Testis (tissue), 3 donors: ENCODE data around the gene MRPL38. TPM values are rescaled to one million over a fixed set of nuclear protein-coding genes. Genes with fewer than 3 reads are reported as not detected.
"Not testable (repeated sequence)": the region's sequence is repeated elsewhere in the genome, so short reads cannot be mapped to it uniquely, and the experiment has no call there.

Experiments
- DNase-seq: peaks from one replicate; pipeline ENCODE4 v3.0.0-alpha.2; 2019
- H3K27ac ChIP-seq, 2 donors: fragments of 200-600 bp; sonication (generic); one replicate each; pipeline ENCODE4 v1.5.1; 2019
- H3K27me3 ChIP-seq: fragments of 200-600 bp; sonication (generic); one replicate; pipeline ENCODE4 v1.5.1; 2019
- H3K36me3 ChIP-seq: fragments of 200-600 bp; sonication (generic); one replicate; pipeline ENCODE4 v1.5.1; 2017; ENCODE audit warnings: low read depth; ENCODE audit errors: missing control alignments
- H3K4me1 ChIP-seq: fragments of 200-600 bp; sonication (generic); one replicate; pipeline ENCODE4 v1.5.1; 2019
- H3K4me3 ChIP-seq, 2 donors: fragments of 200-600 bp; sonication (generic); one replicate each; pipeline ENCODE4 v1.5.1; 2017 to 2019
- H3K9me3 ChIP-seq: fragments of 200-600 bp; sonication (generic); one replicate; pipeline ENCODE4 v1.5.1; 2017
- POLR2A ChIP-seq: fragments of 450-650 bp; IDR thresholded peaks from one replicate; pipeline ENCODE4 v1.6.1; 2017; ENCODE audit warnings: antibody characterized with exemption, mild to moderate bottlenecking, moderate library complexity
- WGBS, 2 donors: methylation state at CpG; one replicate each; pipeline ENCODE4 v1.1.5; 2018; 5-methylcytosine and 5-hydroxymethylcytosine counted together
- intact Hi-C: fragments of 100-400 bp; cut with DNase I; formaldehyde crosslinking; loops from one replicate; pipeline ENCODE4 v1.15.1; 2023; ENCODE audit warnings: low total_unique reads
- polyA plus RNA-seq: library from polyadenylated mRNA; stranded (reverse); fragments of 350-450 nt; fragmentation: Illumina TruSeq; extraction: RNeasy Lipid Tissue Mini Kit (QIAGEN cat#74804); gene quantifications from one replicate; pipeline ENCODE4 v1.2.3, GENCODE V29; 2014; ENCODE audit warnings: low read depth, low replicate concordance; ENCODE audit not compliant: insufficient read depth
- total RNA-seq, 2 donors: library from RNA; depleted of rRNA; stranded (reverse); fragments of >200 nt; gene quantifications; one replicate each; pipeline ENCODE4 v1.2.3, GENCODE V29; 2016
- TF ChIP-seq, protein P1 (sequence below), 3 experiments: fragments of 450-650 bp in 2 of 3; fragments of 200-600 bp in 1 of 3; sonication (generic) in 1 of 3; IDR thresholded peaks; one replicate each; pipeline ENCODE4 v1.5.1; 2016 to 2019; ENCODE audit warnings: antibody characterized with exemption in 3 of 3, mild to moderate bottlenecking in 2 of 3, moderate library complexity in 1 of 3

The MRPL38 gene
- total and polyA plus RNA-seq, 3 donors from 2014 or later, result 88.2 to 101 (median 88.7) TPM

DNA sequence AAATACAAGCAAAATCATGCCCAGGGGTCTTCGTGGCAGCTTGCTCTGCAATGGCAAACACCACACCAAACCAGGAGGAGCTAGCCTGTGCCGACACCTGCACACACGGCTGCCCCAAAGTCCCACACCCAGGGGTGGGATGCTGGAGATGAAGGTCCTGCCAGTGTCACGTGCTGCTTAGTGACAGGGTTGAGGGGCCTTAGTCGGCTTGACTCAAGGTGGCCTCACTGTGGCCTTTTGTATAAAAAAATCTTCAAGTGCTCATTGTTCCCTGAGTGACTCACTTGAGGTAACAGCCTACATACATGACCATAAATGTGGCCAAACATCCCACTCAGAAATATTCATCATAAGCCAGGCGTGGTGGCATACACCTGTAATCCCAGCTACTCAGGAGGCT, 15.2 kb downstream of the MRPL38 start:
- DNase-seq, result no peak
- H3K4me3 ChIP-seq, result no peak overlapping the region
- H3K27ac ChIP-seq, result no peak overlapping the region
- H3K9me3 ChIP-seq, result no peaks in the 10 kb centered on the region
- TF ChIP-seq POLR2A, result no peak
- TF ChIP-seq, protein P1, sequence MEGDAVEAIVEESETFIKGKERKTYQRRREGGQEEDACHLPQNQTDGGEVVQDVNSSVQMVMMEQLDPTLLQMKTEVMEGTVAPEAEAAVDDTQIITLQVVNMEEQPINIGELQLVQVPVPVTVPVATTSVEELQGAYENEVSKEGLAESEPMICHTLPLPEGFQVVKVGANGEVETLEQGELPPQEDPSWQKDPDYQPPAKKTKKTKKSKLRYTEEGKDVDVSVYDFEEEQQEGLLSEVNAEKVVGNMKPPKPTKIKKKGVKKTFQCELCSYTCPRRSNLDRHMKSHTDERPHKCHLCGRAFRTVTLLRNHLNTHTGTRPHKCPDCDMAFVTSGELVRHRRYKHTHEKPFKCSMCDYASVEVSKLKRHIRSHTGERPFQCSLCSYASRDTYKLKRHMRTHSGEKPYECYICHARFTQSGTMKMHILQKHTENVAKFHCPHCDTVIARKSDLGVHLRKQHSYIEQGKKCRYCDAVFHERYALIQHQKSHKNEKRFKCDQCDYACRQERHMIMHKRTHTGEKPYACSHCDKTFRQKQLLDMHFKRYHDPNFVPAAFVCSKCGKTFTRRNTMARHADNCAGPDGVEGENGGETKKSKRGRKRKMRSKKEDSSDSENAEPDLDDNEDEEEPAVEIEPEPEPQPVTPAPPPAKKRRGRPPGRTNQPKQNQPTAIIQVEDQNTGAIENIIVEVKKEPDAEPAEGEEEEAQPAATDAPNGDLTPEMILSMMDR (IDR thresholded peaks at IDR 0.05), result no peak
- intact Hi-C loops, result no loop called here
- 77 to 88% methylated on average over 4 to 6 of the region's 6 CpGs for WGBS, 2 donors
- H3K4me1 ChIP-seq, result peaks cover 14% of the 10 kb centered on the region
- no peaks in the 10 kb centered on the region for H3K27me3 ChIP-seq
- H3K36me3 ChIP-seq, result no peaks in the 10 kb centered on the region

DNA sequence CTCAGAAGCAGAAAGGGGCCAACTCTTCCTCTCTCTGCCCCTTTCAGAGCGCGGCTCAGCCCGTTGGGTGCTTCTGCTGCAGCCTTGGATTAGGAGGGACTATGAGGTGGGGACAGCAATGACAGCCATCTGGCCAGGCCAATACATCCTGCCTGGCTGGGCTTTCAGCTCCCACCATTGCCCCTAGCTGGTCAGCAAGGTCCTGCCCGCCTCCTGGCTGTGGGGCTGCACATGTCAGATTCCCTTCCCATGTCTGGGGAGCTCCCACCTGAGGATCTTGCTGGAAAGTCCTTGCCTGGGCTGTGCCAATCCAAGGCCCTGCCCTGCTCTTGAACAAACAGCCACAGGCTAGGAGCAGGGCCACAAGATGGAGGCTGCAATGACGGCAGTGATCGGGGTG, 16.2 kb downstream of the MRPL38 start:
- TF ChIP-seq POLR2A, result no peak
- TF ChIP-seq, protein P1 (IDR thresholded peaks at IDR 0.05), result no peak
- Histone ChIP-seq H3K4me1 (peaks cover 9% of the 10 kb centered on the region), H3K27ac (no peak overlapping the region), H3K9me3 (no peaks in the 10 kb centered on the region), H3K27me3 (no peaks in the 10 kb centered on the region), H3K4me3 (no peak overlapping the region), H3K36me3 (no peaks in the 10 kb centered on the region)
- intact Hi-C loops, result no loop called here
- DNase-seq, result no peak
- 84 to 87% methylated on average over 6 of the region's 6 CpGs for WGBS, 2 donors

DNA sequence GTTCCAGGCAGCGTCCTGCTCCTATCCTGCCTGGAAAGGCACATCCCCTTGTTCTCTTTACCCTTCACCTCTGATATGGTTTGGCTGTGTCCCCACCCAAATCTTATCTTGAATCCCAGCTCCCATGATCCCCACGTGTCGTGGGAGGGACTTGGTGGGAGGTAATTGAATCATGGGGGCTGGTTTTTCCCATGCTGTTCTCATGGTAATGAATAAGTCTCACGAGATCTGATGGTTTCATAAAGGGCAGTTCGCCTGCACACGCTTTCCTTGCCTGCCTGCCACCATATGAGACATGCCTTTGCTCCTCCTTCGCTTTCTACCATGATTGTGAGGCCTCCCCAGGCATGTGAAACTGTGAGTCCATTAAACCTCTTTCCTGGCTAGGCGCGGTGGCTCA, 18.8 kb downstream of the MRPL38 start:
- H3K27me3 ChIP-seq, intact Hi-C loops, H3K4me1 ChIP-seq, H3K9me3 ChIP-seq, H3K27ac ChIP-seq, H3K36me3 ChIP-seq, H3K4me3 ChIP-seq, DNase-seq: not testable (repeated sequence)
- WGBS, 2 donors, result 91 to 92% methylated on average over 9 of the region's 9 CpGs

DNA sequence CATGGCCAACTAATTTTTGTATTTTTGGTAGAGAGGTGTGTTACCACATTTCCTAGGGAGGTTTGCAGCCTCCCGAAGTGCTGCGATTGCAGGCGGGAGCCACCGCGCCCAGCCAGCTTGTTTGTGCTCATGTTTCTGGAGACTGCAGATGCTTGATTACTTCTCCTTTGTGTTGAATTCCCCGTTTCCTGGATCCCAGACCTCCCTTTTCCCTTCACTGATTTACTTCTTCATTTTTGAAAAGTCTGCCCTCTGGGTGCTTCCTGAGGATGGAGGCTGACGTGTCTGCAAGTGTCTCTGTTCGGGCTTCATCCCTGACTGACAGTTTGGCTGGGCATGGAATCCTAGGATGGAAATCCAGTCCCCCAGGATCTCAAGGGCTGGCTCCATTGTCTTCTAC, 19.3 kb downstream of the MRPL38 start:
- no peak overlapping the region for H3K27ac ChIP-seq
- intact Hi-C loops, result no loop called here
- no peaks in the 10 kb centered on the region for H3K4me1 ChIP-seq
- no peak for DNase-seq
- 84 to 87% methylated on average over 8 of the region's 8 CpGs for WGBS, 2 donors
- H3K4me3 ChIP-seq, result no peak overlapping the region
- H3K9me3 ChIP-seq, result no peaks in the 10 kb centered on the region
- H3K36me3 ChIP-seq, result no peaks in the 10 kb centered on the region
- TF ChIP-seq POLR2A, result no peak
- TF ChIP-seq, protein P1 (IDR thresholded peaks at IDR 0.05), result no peak
- H3K27me3 ChIP-seq, result no peaks in the 10 kb centered on the region

DNA sequence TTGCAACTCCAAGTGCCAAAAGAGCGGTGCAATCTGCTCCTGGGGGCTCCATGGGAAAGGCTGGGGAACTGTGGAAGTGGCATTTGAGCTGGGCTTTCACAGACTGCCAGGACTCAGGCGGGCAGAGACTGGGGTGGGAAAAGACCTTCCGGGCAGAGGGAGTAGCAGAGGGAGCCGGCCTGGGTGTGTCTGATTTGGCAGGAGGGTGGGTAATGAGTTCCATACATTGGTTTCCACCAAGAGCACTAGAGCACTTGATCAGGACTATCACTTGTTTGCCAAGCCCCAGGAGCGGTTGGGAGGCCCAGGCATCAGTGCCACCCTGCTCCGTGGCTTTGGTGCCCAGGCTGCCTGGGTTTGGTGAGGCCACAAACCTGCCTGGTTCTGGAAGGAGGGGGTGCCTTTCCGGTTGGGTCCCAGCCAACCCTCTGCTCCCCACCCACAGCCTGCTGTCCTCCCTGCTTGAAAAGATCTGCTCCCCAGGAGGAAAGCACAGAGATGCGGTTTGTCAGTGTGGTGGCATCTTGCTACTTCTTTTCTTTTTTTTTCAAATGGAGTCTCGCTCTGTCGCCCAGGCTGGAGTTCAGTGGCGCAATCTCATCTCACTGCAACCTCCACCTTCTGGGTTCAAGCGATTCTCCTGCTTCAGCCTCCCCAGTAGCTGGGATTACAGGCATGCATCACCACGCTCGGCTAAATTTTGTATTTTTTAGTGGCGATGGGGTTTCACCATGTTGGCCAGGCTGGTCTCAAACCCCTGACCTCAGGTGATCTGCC, 22.8 kb downstream of the MRPL38 start:
- 87 to 90% methylated on average over 13 to 15 of the region's 15 CpGs for WGBS, 2 donors
- no peak for TF ChIP-seq POLR2A
- TF ChIP-seq, protein P1 (IDR thresholded peaks at IDR 0.05), result no peak
- intact Hi-C loops, result no loop called here

More for the DNA sequence above, 22.8 kb downstream of the MRPL38 start:
- Histone ChIP-seq H3K4me1 (peaks cover 9% of the 10 kb centered on the region), H3K27ac (no peak overlapping the region), H3K9me3 (no peaks in the 10 kb centered on the region), H3K4me3 (no peak overlapping the region), H3K36me3 (no peaks in the 10 kb centered on the region), H3K27me3 (no peaks in the 10 kb centered on the region)
- DNase-seq, result no peak
